GM21381 (cell line): ENCODE data around the gene TMEM219.
"Not testable (repeated sequence)": the region's sequence is repeated elsewhere in the genome, so short reads cannot be mapped to it uniquely, and the experiment has no call there.

Experiments used
- ATAC-seq: cut with Tn5 transposase; IDR thresholded peaks from one replicate; pipeline ENCODE4 v1.9.1; 2021; ENCODE audit warnings: mild to moderate bottlenecking, moderate library complexity; ENCODE audit not compliant: unreplicated experiment

TMEM219 gene

GRCh38 chr16:30010844-30011713 is 49.2 kb downstream of the TMEM219 start, which contains the start of gene DOC2A:
TSS of gene DOC2A (minus strand) at chr16:30011027. CDS start at chr16:30010222, 805 bp downstream.
- no peak for ATAC-seq

DNA sequence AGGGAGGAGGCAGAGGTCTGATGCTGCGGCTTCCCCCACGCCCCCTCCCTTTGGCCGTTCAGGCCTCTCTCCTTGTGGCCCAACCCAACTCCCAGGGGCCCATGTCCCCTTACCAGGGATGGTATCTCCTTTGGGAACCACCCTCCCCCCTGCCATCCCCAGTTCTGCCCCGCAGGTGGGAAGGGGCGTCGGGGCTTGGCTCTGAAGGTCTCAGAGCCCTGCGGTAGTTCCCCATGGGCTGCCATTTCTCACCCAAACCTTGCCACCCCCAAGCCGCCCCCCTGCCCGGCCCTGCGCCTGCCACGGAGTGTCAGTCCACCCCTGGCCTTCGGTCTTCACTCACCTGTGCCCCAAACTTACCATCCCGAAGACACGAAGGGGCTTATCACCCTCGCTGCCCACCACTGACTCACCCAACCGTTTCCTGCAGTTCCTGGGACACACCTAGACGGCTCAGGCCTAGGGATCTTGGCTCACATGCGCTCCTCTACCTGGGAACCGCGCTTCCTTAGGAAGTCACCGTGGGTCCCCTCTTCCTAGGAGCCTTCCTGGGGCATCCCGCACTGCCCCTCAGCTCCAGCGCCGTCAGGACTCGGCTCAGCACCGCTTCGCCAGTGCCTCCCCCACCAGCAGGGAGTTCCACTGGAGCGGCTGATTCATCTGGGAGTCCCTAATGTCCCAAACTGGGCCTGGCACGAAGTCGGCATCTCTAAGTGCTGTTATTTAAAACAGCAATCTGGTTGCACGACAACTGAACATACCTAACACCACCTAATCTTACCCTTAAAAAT is 50.0 kb downstream of the TMEM219 start:
- no peak for ATAC-seq

GRCh38 chr16:30012598-30012997 is 50.7 kb downstream of the TMEM219 start:
- not testable (repeated sequence) for ATAC-seq

- not testable (repeated sequence) for ATAC-seq
Observed at GRCh38 chr16:30015450-30015849, 53.6 kb downstream of the TMEM219 start.

- no peak for ATAC-seq
Observed at GRCh38 chr16:30016555-30017276, 54.8 kb downstream of the TMEM219 start.

- ATAC-seq = no peak
Observed at GRCh38 chr16:30017277-30017656, 55.4 kb downstream of the TMEM219 start.

DNA sequence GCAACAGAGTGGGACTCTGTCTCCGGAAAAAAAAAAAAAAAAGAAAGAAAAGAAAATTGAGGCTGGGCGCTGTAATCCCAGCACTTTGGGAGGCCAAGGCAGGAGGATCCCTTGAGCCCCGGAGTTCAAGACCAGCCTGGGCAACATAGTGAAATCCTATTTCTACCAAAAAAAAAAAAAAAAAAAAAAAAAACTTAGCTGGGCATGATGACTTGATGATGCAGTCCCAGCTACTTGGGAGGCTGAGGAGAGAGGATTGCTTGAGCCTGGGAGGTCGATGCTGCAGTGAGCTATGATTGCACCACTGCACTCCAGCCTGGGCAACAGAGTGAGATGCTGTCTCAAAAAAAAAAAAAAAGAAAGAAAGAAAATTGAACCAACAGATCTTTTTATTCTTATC is 56.1 kb downstream of the TMEM219 start:
- ATAC-seq = not testable (repeated sequence)

DNA sequence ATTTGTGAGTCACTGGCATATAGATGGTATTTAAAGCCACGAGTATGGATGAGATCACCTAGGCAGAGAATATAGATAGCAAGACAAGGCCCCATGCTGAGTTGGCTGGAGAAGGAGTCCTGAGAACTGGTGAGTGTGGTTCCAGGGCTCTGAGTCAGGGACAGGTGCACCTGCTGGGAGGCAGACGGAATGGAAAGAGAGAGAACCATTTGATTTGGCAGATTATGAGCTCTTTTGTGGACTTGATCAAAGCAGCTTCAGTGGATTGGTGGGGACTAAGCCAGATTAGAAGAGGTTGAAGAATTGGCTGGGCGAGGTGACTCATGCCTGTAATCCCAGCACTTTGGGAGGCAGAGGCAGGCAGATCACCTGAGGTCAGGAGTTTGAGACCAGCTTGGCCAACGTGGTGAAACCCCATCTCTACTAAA is 56.9 kb downstream of the TMEM219 start:
- ATAC-seq = no peak
